Activated B cell treated with CpG ODN at 0.5 μM for 24 hours (primary cell): Measurements from ENCODE around the gene ZCCHC4. TPM values are rescaled to one million over a fixed set of nuclear protein-coding genes. Genes with fewer than 3 reads are reported as not detected.

Source experiments
- ATAC-seq: fragments of 200-7000 bp; cut with Tn5 transposase; one replicate; pipeline ENCODE4 v1.10.0; 2021; ENCODE audit warnings: low read depth, mild to moderate bottlenecking, moderate library complexity
- CTCF ChIA-PET: fragments of 350-600 bp; sonication (Branson Sonifier 250); formaldehyde crosslinking; loops from one replicate; lab custom pipeline; 2021; ENCODE audit warnings: antibody characterized with exemption; lab: Charles Lee
- POLR2A ChIA-PET: fragments of 350-600 bp; sonication (Branson Sonifier 250); formaldehyde crosslinking; loops from one replicate; lab custom pipeline; 2021; ENCODE audit warnings: antibody characterized with exemption; lab: Charles Lee
- DNase-seq: peaks from one replicate; pipeline ENCODE4 v3.0.0; 2022
- H3K27ac Mint-ChIP-seq: one replicate; pipeline ENCODE4 v1.8.0; 2020; ENCODE audit warnings: mixed read lengths
- H3K27me3 Mint-ChIP-seq: one replicate; pipeline ENCODE4 v1.8.0; 2021; ENCODE audit warnings: mixed read lengths
- H3K36me3 Mint-ChIP-seq: one replicate; pipeline ENCODE4 v1.8.0; 2021; ENCODE audit warnings: low read depth, mixed read lengths
- H3K4me1 Mint-ChIP-seq: one replicate; pipeline ENCODE4 v1.8.0; 2021; ENCODE audit warnings: mixed read lengths
- H3K4me3 Mint-ChIP-seq: one replicate; pipeline ENCODE4 v1.8.0; 2020; ENCODE audit warnings: mild to moderate bottlenecking, mixed read lengths
- H3K9me3 Mint-ChIP-seq: one replicate; pipeline ENCODE4 v1.8.0; 2020; ENCODE audit warnings: mixed read lengths
- intact Hi-C: fragments of 100-400 bp; cut with micrococcal nuclease; formaldehyde crosslinking; loops from one replicate; pipeline ENCODE4 v1.15.1; 2024
- total RNA-seq: library from RNA; stranded (reverse); gene quantifications from 2 replicates; pipeline ENCODE4 v1.2.3, GENCODE V29; 2022
- TF ChIP-seq, protein P1 (sequence below): fragments of 200-600 bp; IDR thresholded peaks from one replicate; pipeline ENCODE4 v1.8.0; 2022; ENCODE audit warnings: antibody characterized with exemption, mild to moderate bottlenecking

The ZCCHC4 gene
- total RNA-seq, 1 donor from 2014 or later = 19.1 TPM

DNA sequence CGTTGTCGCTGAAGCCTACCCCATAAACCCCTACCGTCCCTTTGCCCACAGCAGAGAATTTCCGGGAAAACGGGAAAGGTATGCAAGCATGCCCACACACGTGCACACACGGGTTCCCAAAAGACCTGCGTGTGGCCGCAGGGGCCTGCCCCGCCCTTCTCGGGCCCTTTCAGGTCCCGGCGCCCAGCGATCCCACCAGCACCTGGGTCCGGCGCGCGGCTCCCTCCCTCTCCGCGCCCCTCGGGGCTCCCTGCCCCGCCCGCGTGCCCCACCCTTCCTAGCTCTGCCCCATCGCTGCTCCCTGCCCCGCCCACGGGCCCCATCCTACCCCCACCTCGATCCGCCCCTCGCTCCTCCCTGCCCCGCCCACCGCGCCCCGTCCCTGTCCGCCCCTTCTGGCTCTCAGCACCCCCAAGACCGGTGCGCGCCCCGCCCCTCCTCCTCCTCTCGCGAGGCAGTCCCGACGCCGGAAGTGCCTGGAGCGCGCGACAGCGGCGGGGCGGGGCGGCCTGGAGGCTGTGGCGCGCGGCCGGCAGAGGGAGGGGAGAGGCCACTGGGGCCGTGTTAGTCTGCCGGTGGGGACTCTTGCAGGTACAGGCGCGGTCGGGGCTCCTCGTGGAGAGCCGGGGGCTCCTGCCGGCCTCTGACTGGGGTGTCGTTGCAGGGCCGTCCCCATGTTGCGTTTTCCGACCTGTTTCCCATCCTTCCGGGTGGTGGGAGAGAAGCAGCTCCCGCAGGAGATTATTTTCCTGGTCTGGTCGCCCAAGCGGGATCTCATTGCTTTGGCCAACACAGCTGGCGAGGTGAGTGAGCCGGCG lies 64.4 kb downstream of the ZCCHC4 start, which contains the start of gene ANAPC4:
Gene ANAPC4 (plus strand): TSS at position 510 of the 818 bp plus-strand sequence. CDS start 165 bp downstream, at position 675.
- intact Hi-C loops = loop anchor here (1.0 to 2.0 kb wide), 7 partner anchors 10 to 1480 kb away; partner anchors contain the start of genes SEPSECS and ZCCHC4
- TF ChIP-seq, protein P1, sequence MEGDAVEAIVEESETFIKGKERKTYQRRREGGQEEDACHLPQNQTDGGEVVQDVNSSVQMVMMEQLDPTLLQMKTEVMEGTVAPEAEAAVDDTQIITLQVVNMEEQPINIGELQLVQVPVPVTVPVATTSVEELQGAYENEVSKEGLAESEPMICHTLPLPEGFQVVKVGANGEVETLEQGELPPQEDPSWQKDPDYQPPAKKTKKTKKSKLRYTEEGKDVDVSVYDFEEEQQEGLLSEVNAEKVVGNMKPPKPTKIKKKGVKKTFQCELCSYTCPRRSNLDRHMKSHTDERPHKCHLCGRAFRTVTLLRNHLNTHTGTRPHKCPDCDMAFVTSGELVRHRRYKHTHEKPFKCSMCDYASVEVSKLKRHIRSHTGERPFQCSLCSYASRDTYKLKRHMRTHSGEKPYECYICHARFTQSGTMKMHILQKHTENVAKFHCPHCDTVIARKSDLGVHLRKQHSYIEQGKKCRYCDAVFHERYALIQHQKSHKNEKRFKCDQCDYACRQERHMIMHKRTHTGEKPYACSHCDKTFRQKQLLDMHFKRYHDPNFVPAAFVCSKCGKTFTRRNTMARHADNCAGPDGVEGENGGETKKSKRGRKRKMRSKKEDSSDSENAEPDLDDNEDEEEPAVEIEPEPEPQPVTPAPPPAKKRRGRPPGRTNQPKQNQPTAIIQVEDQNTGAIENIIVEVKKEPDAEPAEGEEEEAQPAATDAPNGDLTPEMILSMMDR = no peak
- peaks cover 5% of the 10 kb centered on the region for H3K4me1 Mint-ChIP-seq
- no peaks in the 10 kb centered on the region for H3K27me3 Mint-ChIP-seq
- DNase-seq (peak; percentile 95), ATAC-seq (peak; percentile 94)
- peak within 1 kb of the TSS; percentile 81 for H3K27ac Mint-ChIP-seq
- ChIA-PET CTCF (interaction anchor here (1.1 to 2.1 kb wide), 4 partner anchors 9 to 1672 kb away, joined by 3 to 11 read pairs (median 6); partner anchors contain the start of gene ZCCHC4), POLR2A (interaction anchor here (0.6 to 2.0 kb wide), 9 partner anchors 10 to 792 kb away, joined by 3 to 21 read pairs (median 5); partner anchors contain the start of genes DHX15, SEPSECS and ZCCHC4)
- no peak within 1 kb of the TSS for H3K4me3 Mint-ChIP-seq
- peaks cover 15% of the 10 kb centered on the region for H3K36me3 Mint-ChIP-seq
- H3K9me3 Mint-ChIP-seq = no peaks in the 10 kb centered on the region

DNA sequence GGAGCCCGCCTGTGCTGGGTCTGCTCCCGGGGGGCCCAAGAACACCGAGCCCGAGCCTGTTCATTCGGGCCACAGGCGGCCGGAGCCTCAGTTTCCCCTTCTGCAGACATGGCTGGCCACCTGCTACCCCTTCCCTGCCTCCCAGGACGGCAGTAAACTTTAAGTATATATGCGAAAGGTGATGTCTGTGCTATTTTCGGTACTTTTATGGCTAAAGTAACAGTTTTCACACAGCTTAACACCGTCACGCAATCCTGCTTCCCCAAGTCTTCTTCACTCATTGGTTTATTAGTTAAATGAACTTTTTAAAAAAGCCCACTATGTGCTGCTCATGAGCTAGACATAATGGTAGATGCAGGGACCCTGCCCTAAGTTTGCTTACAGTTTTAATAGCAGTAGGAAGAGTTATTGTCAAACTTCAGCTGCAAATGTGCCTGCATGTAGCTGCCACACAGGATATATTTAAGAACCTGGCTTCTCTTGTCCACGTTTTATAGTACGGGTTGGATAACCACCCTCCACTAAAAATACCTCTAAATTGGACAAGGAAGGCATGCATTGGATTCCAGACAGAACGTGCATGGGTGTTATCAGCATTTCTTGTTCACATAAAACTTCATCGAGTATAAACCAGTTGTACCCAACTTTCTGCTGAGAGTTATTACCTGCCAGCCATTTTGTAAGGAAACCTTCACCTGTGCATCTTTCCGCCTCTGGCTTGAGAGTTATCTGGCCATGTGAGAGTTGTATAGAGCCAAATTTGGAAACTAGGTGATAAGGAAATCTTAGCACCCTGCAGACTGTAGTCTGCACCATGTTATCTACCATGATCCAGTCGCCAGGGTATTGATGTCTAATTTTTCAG lies 65.2 kb downstream of the ZCCHC4 start:
- no peaks in the 10 kb centered on the region for H3K27me3 Mint-ChIP-seq
- TF ChIP-seq, protein P1 = no peak
- H3K4me3 Mint-ChIP-seq = no peak overlapping the region
- H3K27ac Mint-ChIP-seq = peak overlapping the region; percentile 81
- H3K9me3 Mint-ChIP-seq = no peaks in the 10 kb centered on the region
- peaks cover 5% of the 10 kb centered on the region for H3K4me1 Mint-ChIP-seq
- intact Hi-C loops = loop anchor here (1.0 to 2.0 kb wide), 7 partner anchors 11 to 1479 kb away; partner anchors contain the start of genes SEPSECS and ZCCHC4
- peaks cover 22% of the 10 kb centered on the region for H3K36me3 Mint-ChIP-seq
- ATAC-seq (no peak), DNase-seq (no peak)
- ChIA-PET CTCF (interaction anchor here (1.1 to 2.1 kb wide), 4 partner anchors 10 to 1671 kb away, joined by 3 to 11 read pairs (median 6); partner anchors contain the start of gene ZCCHC4), POLR2A (interaction anchor here (1.1 to 2.0 kb wide), 5 partner anchors 11 to 793 kb away, joined by 3 to 21 read pairs (median 9); partner anchors contain the start of genes DHX15, SEPSECS and ZCCHC4)

DNA sequence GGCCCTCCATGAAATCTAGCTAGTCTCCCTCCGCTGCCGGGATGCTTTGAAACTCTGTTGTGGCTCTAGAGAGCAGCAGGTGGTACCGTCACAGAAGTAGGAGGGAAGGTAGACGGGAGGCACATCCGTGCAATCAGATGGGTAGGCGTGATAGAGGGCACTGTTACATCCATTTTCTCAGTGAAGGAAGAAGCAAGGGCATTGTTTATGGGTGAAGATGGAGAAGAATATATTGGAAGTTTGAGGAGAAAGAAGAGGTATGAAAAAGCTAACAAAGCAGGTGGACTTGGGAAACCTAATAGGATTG lies 65.8 kb downstream of the ZCCHC4 start:
- TF ChIP-seq, protein P1 = no peak
- CTCF ChIA-PET = interaction anchor here (2.1 kb wide), 1 partner anchor 11 kb away, joined by 11 read pairs; no protein-coding TSS in a partner anchor
- H3K4me3 Mint-ChIP-seq = no peak overlapping the region
- intact Hi-C loops = no loop called here
- ATAC-seq (no peak), DNase-seq (no peak)
- H3K36me3 Mint-ChIP-seq = peaks cover 27% of the 10 kb centered on the region
- H3K4me1 Mint-ChIP-seq = peaks cover 5% of the 10 kb centered on the region
- H3K9me3 Mint-ChIP-seq = no peaks in the 10 kb centered on the region
- H3K27me3 Mint-ChIP-seq = no peaks in the 10 kb centered on the region
- H3K27ac Mint-ChIP-seq = no peak overlapping the region
- POLR2A ChIA-PET = no interaction called here

DNA sequence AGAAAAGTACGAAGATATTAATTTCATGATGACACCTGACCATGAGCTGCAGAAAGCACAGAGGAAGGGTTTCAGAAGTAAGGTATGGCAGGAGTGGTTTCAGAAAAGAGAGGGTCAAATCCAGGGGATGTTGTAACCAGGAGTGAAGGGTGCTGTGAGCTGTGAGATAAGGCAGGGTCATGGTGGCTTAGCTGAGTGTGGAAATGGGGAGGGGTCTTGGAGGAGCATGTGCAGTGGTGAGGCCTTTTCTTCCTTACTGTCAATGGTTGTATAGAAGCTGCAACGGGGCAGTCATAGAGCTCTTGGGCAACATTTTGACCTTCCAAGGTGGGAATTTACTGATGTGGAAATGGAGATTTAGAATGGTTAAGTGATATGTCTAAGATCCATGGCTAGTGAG lies 67.0 kb downstream of the ZCCHC4 start:
- Mint-ChIP-seq H3K4me3 (no peak overlapping the region), H3K27me3 (no peaks in the 10 kb centered on the region), H3K9me3 (no peaks in the 10 kb centered on the region), H3K36me3 (peaks cover 39% of the 10 kb centered on the region), H3K4me1 (peaks cover 5% of the 10 kb centered on the region), H3K27ac (no peak overlapping the region)
- no peak for ATAC-seq
- ChIA-PET CTCF (interaction anchor here (1.6 kb wide), 1 partner anchor 66 kb away, joined by 4 read pairs; no protein-coding TSS in a partner anchor), POLR2A (no interaction called here)
- TF ChIP-seq, protein P1 = no peak
- no peak for DNase-seq
- intact Hi-C loops = no loop called here
